Right atrium auricular region (tissue), 2 donors: Measurements from ENCODE around the gene FRMPD2. TPM values are rescaled to one million over a fixed set of nuclear protein-coding genes. Genes with fewer than 3 reads are reported as not detected.
"Not testable (repeated sequence)": the region's sequence is repeated elsewhere in the genome, so short reads cannot be mapped to it uniquely, and the experiment has no call there.

Experiments
- DNase-seq: peaks from one replicate; pipeline ENCODE4 v3.0.0-alpha.2; 2019; ENCODE audit warnings: low spot score
- H3K27ac ChIP-seq, 2 donors: fragments of 200-600 bp; sonication (generic); 1 replicate in 1 of 2; 2 replicates in 1 of 2; pipeline ENCODE4 v1.5.1; 2016 to 2019
- H3K27me3 ChIP-seq, 2 donors: fragments of 200-600 bp; sonication (generic); one replicate each; pipeline versions ENCODE4 v1.5.1 to v1.6.0; 2017 to 2019
- H3K36me3 ChIP-seq: fragments of 200-600 bp; sonication (generic); one replicate; pipeline ENCODE4 v1.5.1; 2016
- H3K4me1 ChIP-seq, 2 donors: fragments of 200-600 bp; sonication (generic); one replicate each; pipeline versions ENCODE4 v1.5.1 to v1.6.0; 2017 to 2019
- H3K4me3 ChIP-seq, 2 donors: fragments of 200-600 bp; sonication (generic); 1 replicate in 1 of 2; 2 replicates in 1 of 2; pipeline ENCODE4 v1.5.1; 2017 to 2019; ENCODE audit warnings: mild to moderate bottlenecking in 1 of 2, moderate library complexity in 1 of 2
- H3K9me3 ChIP-seq, 2 donors: fragments of 200-600 bp; sonication (generic); one replicate each; pipeline ENCODE4 v1.5.1; 2019
- total RNA-seq, 2 donors: library from RNA; depleted of rRNA; stranded (reverse); fragments of >200 nt; gene quantifications; one replicate each; pipeline ENCODE4 v1.1.0, GENCODE V29; 2016
- TF ChIP-seq, protein P1 (sequence below), 2 donors: fragments of 200-600 bp; sonication (generic); IDR thresholded peaks; one replicate each; pipeline ENCODE4 v1.5.1; 2019; ENCODE audit warnings: antibody characterized with exemption in 2 of 2

The FRMPD2 gene
- total RNA-seq, 2 donors from 2014 or later = 1.2 to 7.5 TPM

DNA sequence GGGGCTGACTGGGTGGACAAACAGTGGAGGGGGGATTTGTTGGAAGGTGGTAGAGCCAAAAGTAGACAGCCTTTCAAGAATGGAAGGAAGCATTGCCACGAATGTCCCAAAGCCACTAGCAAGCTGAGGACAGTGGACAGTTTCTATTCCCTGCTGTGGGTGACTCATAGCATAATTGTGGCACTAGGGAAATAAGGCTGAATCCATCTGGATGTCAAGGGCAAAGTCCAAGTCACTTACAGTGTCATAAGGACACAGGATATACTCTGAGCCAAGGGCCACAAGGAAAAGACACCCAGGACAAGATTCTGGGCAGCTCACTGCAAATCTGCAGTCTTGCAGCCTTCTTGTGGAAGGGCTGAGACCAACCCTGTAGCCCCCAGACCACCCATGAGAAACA is 79.7 kb downstream of the FRMPD2 start:
- Histone ChIP-seq H3K27me3 (no peaks in the 10 kb centered on the region), H3K36me3 (no peaks in the 10 kb centered on the region), H3K4me1 (peaks cover 0 to 6% of the 10 kb centered on the region in 2 donors), H3K4me3 (no peak overlapping the region), H3K27ac (no peak overlapping the region), H3K9me3 (no peaks in the 10 kb centered on the region)
- TF ChIP-seq, protein P1, sequence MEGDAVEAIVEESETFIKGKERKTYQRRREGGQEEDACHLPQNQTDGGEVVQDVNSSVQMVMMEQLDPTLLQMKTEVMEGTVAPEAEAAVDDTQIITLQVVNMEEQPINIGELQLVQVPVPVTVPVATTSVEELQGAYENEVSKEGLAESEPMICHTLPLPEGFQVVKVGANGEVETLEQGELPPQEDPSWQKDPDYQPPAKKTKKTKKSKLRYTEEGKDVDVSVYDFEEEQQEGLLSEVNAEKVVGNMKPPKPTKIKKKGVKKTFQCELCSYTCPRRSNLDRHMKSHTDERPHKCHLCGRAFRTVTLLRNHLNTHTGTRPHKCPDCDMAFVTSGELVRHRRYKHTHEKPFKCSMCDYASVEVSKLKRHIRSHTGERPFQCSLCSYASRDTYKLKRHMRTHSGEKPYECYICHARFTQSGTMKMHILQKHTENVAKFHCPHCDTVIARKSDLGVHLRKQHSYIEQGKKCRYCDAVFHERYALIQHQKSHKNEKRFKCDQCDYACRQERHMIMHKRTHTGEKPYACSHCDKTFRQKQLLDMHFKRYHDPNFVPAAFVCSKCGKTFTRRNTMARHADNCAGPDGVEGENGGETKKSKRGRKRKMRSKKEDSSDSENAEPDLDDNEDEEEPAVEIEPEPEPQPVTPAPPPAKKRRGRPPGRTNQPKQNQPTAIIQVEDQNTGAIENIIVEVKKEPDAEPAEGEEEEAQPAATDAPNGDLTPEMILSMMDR (IDR thresholded peaks at IDR 0.05) = no peak
- no peak for DNase-seq

DNA sequence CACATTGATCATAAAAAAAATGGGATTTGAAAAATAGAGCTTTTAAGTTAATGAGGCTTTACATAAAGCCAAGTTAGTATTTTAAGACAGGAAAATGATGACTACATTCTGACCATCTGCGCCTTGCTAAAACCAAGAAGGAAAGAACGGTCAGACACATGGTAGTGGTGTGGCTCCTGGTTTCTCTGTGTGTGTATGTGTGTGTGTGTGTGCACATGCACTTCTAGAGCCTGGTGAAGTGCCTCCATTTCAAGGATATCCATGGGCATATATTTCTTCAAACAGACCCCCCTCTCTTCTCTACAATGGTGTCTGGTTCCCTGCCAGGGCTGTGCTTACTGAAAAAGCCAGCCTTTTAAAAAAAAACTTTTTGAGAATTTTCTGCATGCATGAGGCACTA is 80.9 kb downstream of the FRMPD2 start:
- H3K9me3 ChIP-seq = no peaks in the 10 kb centered on the region
- no peaks in the 10 kb centered on the region for H3K36me3 ChIP-seq
- H3K27me3 ChIP-seq = no peaks in the 10 kb centered on the region
- no peak overlapping the region for H3K27ac ChIP-seq
- no peak for DNase-seq
- TF ChIP-seq, protein P1 (IDR thresholded peaks at IDR 0.05) = no peak
- no peak overlapping the region for H3K4me3 ChIP-seq
- peaks cover 0 to 6% of the 10 kb centered on the region in 2 donors for H3K4me1 ChIP-seq

DNA sequence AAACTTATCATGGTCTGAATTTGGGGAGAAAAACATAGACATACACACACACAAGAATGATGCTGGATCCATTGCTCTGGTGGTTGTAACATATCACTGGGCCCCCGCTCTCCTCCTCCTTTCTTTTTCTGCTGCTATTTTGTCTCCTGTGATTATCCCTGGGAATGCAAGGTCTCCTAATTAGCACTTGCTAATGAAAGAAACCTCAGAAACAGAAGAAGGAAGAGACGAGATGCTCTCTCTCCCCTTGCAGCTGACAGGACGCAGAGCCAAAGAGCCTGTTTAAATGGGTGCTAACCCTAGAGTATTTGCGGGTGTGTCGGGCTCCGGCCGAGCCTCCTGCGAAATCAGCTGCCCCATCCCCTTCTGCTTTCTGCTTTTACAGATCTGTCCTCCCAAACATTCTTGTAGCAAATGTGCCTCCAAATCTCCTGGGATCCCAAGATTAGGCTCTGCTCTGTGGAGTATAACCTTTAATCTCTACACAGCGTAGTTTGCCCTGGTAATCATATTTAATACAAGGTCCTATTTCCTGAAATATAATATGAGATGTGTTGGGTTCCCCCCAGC is 81.5 kb downstream of the FRMPD2 start:
- DNase-seq = no peak
- H3K4me3 ChIP-seq = no peak overlapping the region
- peaks cover 0 to 6% of the 10 kb centered on the region in 2 donors for H3K4me1 ChIP-seq
- H3K27me3 ChIP-seq = no peaks in the 10 kb centered on the region
- H3K9me3 ChIP-seq = no peaks in the 10 kb centered on the region
- TF ChIP-seq, protein P1 (IDR thresholded peaks at IDR 0.05) = no peak
- H3K27ac ChIP-seq = no peak overlapping the region
- no peaks in the 10 kb centered on the region for H3K36me3 ChIP-seq

DNA sequence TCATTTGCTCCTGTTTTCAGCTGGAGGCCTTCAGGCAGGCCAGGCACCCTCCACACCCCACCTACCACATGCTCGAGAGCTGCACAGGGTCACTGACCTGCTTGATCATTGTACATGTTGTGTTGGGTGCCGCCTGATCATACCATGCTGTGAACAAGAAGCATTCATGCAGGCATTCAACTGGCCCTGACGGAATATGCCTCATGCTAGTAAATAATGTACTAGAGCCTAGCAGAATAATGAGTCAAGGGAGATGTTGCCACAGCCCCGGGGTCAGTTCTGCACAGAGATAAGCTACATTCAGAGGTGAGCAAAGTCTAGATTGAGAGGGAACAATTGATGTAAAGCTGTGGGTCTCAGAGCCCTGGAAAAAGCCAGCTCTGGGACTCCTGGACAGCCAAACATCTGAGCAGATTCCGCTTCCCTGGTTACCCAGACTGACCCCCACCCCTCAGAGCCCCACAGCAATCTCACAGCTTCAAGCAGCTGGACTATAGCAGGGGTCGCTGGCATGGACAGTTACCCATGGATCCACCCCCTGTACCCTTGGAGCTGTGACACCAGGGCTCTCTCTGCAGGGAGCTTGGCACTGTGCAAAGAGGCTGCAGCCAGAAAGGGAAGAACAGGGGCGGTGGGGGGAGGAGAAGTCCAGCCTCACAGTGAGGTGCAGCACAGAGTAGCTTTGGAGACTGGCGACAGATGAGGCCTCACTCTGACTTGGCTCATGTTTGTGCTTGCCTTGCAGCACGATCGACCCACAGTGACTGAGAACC is 86.6 kb downstream of the FRMPD2 start:
- TF ChIP-seq, protein P1 (IDR thresholded peaks at IDR 0.05) = no peak
- Histone ChIP-seq H3K9me3 (no peaks in the 10 kb centered on the region), H3K27me3 (no peaks in the 10 kb centered on the region), H3K4me3 (no peak overlapping the region), H3K36me3 (no peaks in the 10 kb centered on the region), H3K27ac (no peak overlapping the region), H3K4me1 (no peaks in the 10 kb centered on the region)
- DNase-seq = no peak

DNA sequence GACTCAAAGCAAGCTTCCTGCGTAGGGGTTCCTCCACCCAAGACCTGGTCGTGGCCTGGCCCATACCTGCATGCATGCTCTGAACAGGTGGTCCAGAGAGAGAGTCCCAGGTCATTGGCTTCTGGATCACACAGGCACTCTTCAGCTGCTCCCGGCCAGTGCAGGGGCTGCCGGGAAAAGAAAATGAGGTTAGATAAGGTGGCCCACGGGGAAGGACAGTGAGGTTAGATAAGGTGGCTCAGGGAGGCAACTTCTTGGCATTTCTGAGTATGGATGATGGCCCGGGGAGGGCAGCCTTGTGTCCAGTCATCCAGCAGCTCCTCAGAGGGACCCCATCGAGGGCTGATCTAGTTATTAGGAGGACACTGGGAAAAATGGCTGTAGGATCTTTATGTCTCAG is 87.4 kb downstream of the FRMPD2 start:
- Histone ChIP-seq H3K4me1 (no peaks in the 10 kb centered on the region), H3K9me3 (no peaks in the 10 kb centered on the region), H3K4me3 (no peak overlapping the region), H3K36me3 (no peaks in the 10 kb centered on the region), H3K27ac (no peak overlapping the region), H3K27me3 (no peaks in the 10 kb centered on the region)
- DNase-seq = no peak
- TF ChIP-seq, protein P1 (IDR thresholded peaks at IDR 0.05) = no peak

DNA sequence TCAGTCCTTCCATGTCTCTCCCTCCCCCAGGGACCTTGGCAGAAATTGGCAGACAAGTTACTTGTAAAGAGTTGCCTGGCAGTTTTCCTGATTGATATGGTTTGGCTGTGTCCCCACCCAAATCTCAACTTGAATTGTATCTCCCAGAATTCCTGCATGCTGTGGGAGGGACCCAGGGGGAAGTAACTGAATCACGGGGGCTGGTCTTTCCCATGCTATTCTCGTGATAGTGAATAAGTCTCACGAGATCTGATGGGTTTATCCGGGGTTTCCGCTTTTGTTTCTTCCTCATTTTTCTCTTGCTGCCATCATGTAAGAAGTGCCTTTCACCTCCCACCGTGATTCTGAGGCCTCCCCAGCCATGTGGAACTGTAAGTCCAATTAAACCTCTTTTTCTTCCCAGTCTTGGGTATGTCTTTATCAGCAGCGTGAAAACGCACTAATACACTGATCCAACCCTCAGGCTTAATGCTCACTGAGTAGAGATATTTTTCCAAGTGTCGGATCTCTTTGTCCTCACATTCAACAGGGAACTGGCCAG is 88.2 kb downstream of the FRMPD2 start:
- H3K27ac ChIP-seq, H3K4me3 ChIP-seq, H3K27me3 ChIP-seq, H3K4me1 ChIP-seq, H3K9me3 ChIP-seq, H3K36me3 ChIP-seq, DNase-seq: not testable (repeated sequence)
